ENCODE measurements around the gene CHCHD3. TPM values are rescaled to one million over a fixed set of nuclear protein-coding genes. Genes with fewer than 3 reads are reported as not detected.
"Not testable (repeated sequence)": the region's sequence is repeated elsewhere in the genome, so short reads cannot be mapped to it uniquely, and the experiment has no call there.

Gene CHCHD3
- total RNA-seq, 1 donor from 2014 or later = 71.0 TPM

- TF ChIP-seq CTCF (conservative IDR thresholded peaks at IDR 0.05) = no peak
- no peak for DNase-seq (ENCODE audit: extremely low spot score, unreplicated experiment)
- Mint-ChIP-seq H3K4me1 (ENCODE audit: unreplicated experiment) (peaks cover 4% of the 10 kb centered on the region), H3K36me3 (peaks cover 13% of the 10 kb centered on the region), H3K27ac (no peak overlapping the region), H3K27me3 (no peaks in the 10 kb centered on the region), H3K9me3 (no peaks in the 10 kb centered on the region), H3K4me3 (no peak overlapping the region)
Measured at GRCh38 chr7:132915647-132916046, 166.2 kb downstream of the CHCHD3 start.

GRCh38 chr7:132910657-132911056 is 171.2 kb downstream of the CHCHD3 start:
- H3K36me3 Mint-ChIP-seq = peaks cover 22% of the 10 kb centered on the region
- TF ChIP-seq CTCF (conservative IDR thresholded peaks at IDR 0.05) = no peak
- H3K27ac Mint-ChIP-seq = no peak overlapping the region
- no peak overlapping the region for H3K4me3 Mint-ChIP-seq
- H3K27me3 Mint-ChIP-seq = no peaks in the 10 kb centered on the region
- H3K9me3 Mint-ChIP-seq = no peaks in the 10 kb centered on the region
- peaks cover 21% of the 10 kb centered on the region for H3K4me1 Mint-ChIP-seq (ENCODE audit: unreplicated experiment)
- DNase-seq (ENCODE audit: extremely low spot score, unreplicated experiment) = no peak

GRCh38 chr7:132907380-132907940 is 174.4 kb downstream of the CHCHD3 start:
- Mint-ChIP-seq H3K4me3 (no peak overlapping the region), H3K4me1 (ENCODE audit: unreplicated experiment) (peaks cover 20% of the 10 kb centered on the region), H3K27me3 (no peaks in the 10 kb centered on the region), H3K9me3 (no peaks in the 10 kb centered on the region), H3K36me3 (peaks cover 22% of the 10 kb centered on the region), H3K27ac (no peak overlapping the region)
- no peak for TF ChIP-seq CTCF (conservative IDR thresholded peaks at IDR 0.05)
- no peak for DNase-seq (ENCODE audit: extremely low spot score, unreplicated experiment)

GRCh38 chr7:132906193-132906835 is 175.6 kb downstream of the CHCHD3 start:
- Mint-ChIP-seq H3K9me3 (no peaks in the 10 kb centered on the region), H3K4me3 (no peak overlapping the region), H3K4me1 (ENCODE audit: unreplicated experiment) (peaks cover 20% of the 10 kb centered on the region), H3K27me3 (no peaks in the 10 kb centered on the region), H3K36me3 (peaks cover 22% of the 10 kb centered on the region), H3K27ac (no peak overlapping the region)
- TF ChIP-seq CTCF (conservative IDR thresholded peaks at IDR 0.05) = no peak
- DNase-seq (ENCODE audit: extremely low spot score, unreplicated experiment) = no peak

- H3K4me3 Mint-ChIP-seq; H3K9me3 Mint-ChIP-seq; H3K27me3 Mint-ChIP-seq; H3K27ac Mint-ChIP-seq; DNase-seq (ENCODE audit: extremely low spot score, unreplicated experiment): not testable (repeated sequence)
- peaks cover 26% of the 10 kb centered on the region for H3K36me3 Mint-ChIP-seq
- peaks cover 20% of the 10 kb centered on the region for H3K4me1 Mint-ChIP-seq (ENCODE audit: unreplicated experiment)
Measured at GRCh38 chr7:132905136-132905535, 176.8 kb downstream of the CHCHD3 start.

GRCh38 chr7:132904209-132904608 is 177.7 kb downstream of the CHCHD3 start:
- no peak for TF ChIP-seq CTCF (conservative IDR thresholded peaks at IDR 0.05)
- no peak for DNase-seq (ENCODE audit: extremely low spot score, unreplicated experiment)
- peaks cover 20% of the 10 kb centered on the region for H3K4me1 Mint-ChIP-seq (ENCODE audit: unreplicated experiment)
- no peaks in the 10 kb centered on the region for H3K9me3 Mint-ChIP-seq
- no peak overlapping the region for H3K27ac Mint-ChIP-seq
- peaks cover 26% of the 10 kb centered on the region for H3K36me3 Mint-ChIP-seq
- no peak overlapping the region for H3K4me3 Mint-ChIP-seq
- H3K27me3 Mint-ChIP-seq = no peaks in the 10 kb centered on the region

- H3K27ac Mint-ChIP-seq, H3K27me3 Mint-ChIP-seq: not testable (repeated sequence)
- peaks cover 15% of the 10 kb centered on the region for H3K4me1 Mint-ChIP-seq (ENCODE audit: unreplicated experiment)
Measured at GRCh38 chr7:132902294-132902693, 179.6 kb downstream of the CHCHD3 start.

More at GRCh38 chr7:132902294-132902693, 179.6 kb downstream of the CHCHD3 start:
- peaks cover 22% of the 10 kb centered on the region for H3K36me3 Mint-ChIP-seq
- not testable (repeated sequence) for H3K9me3 Mint-ChIP-seq; H3K4me3 Mint-ChIP-seq; DNase-seq (ENCODE audit: extremely low spot score, unreplicated experiment)
